Thyroid gland (tissue), 4 donors: ENCODE results near the gene EGR4.

ENCODE experiments used
- POLR2A ChIP-seq, 2 donors: fragments of 450-650 bp; IDR thresholded peaks; one replicate each; pipeline ENCODE4 v1.6.1; 2017; ENCODE audit warnings: antibody characterized with exemption in 2 of 2, mild to moderate bottlenecking in 2 of 2, moderate library complexity in 1 of 2
- TF ChIP-seq, protein P1 (sequence below), 6 experiments: fragments of 200-600 bp in 3 of 6; fragments of 450-650 bp in 3 of 6; sonication (generic) in 3 of 6; IDR thresholded peaks; one replicate each; pipeline ENCODE4 v1.5.1; 2016 to 2019; ENCODE audit warnings: antibody characterized with exemption in 6 of 6, mild to moderate bottlenecking in 2 of 6, inconsistent platforms in 1 of 6, moderate library complexity in 1 of 6

GRCh38 chr2:73300926-73301325, 7.6 kb upstream of the EGR4 start:
- TF ChIP-seq POLR2A (IDR thresholded peaks at IDR 0.05), result no peak
- TF ChIP-seq, protein P1, sequence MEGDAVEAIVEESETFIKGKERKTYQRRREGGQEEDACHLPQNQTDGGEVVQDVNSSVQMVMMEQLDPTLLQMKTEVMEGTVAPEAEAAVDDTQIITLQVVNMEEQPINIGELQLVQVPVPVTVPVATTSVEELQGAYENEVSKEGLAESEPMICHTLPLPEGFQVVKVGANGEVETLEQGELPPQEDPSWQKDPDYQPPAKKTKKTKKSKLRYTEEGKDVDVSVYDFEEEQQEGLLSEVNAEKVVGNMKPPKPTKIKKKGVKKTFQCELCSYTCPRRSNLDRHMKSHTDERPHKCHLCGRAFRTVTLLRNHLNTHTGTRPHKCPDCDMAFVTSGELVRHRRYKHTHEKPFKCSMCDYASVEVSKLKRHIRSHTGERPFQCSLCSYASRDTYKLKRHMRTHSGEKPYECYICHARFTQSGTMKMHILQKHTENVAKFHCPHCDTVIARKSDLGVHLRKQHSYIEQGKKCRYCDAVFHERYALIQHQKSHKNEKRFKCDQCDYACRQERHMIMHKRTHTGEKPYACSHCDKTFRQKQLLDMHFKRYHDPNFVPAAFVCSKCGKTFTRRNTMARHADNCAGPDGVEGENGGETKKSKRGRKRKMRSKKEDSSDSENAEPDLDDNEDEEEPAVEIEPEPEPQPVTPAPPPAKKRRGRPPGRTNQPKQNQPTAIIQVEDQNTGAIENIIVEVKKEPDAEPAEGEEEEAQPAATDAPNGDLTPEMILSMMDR (IDR thresholded peaks at IDR 0.05), result no peak
